ENCODE results near the gene RRP12.
"Not testable (repeated sequence)": the region's sequence is repeated elsewhere in the genome, so short reads cannot be mapped to it uniquely, and the experiment has no call there.

The RRP12 gene

DNA sequence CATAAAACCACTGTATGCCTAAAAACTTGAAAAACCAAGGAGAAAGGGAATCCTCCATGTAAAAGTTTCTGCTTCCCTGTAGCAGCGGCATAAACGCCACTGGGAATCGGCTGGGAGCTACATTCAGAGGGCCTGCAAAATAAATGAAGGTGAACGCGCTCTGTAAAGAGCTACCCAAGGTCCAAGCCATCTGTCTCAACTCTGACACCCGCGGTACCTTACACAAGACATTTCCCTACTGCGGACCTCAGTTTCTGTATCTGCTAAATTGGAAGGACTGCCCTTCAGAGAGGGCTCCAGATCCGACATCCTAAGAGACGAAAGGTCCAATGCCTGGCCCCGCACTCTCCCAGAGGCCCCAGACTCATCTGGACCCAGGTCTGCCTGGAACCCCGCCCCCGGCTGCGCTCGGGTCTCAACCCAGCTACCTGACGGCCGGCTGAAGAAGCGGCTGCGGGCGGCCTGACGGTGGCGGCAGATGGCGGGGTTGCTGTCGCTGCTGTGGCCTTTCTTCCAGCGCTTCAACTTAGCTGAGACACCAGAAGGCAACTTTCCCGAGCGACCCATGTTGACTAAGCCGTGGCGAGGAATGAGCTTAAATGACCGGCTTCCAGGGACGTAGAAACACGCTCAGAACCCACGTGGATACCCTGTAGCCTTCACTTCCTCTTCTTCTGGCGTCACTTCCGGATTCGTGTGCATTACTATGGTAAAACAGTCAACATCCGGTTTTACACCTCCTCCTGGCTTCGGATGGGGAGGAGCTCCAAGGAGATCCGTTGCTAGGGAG, at the start of gene RRP12:
Gene RRP12 (minus strand): TSS at position 676 of the 790 bp plus-strand sequence. CDS start 109 bp downstream, at position 567.
- DNase-seq = peak; percentile 99

- no peak for DNase-seq
Measured at GRCh38 chr10:97450828-97451227, 49.7 kb upstream of the RRP12 start.

- peak; percentile 98 for DNase-seq
Measured at GRCh38 chr10:97445722-97446639, 44.8 kb upstream of the RRP12 start, which contains the start of the genes EXOSC1 and ZDHHC16. Gene EXOSC1 (minus strand): TSS chr10:97446006. CDS start chr10:97445985, 21 bp downstream. Gene ZDHHC16 (plus strand): TSS chr10:97446175. CDS start chr10:97451676, 5,501 bp downstream.

GRCh38 chr10:97445357-97445721, 44.2 kb upstream of the RRP12 start:
- no peak for DNase-seq

DNA sequence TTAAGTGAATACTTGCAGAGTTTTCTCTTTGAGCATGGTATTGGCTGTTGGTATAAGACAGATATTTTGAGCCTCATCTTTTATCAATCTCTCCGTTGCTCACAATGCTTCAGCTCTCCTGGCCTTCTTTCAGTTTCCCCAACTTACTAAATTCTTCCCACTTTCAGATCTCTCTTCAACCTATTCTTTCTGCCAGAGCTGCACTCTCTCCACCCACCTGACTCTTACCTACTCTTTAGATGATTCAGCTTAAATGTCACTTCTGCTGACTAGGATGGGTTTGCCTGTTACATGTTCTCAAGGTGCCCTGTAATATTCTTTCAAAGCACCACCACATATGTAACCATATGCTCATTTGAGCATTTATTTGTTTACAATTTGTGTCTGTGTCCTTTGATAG, 43.1 kb upstream of the RRP12 start:
- DNase-seq = no peak

GRCh38 chr10:97442277-97442676, 41.1 kb upstream of the RRP12 start:
- DNase-seq = no peak

DNA sequence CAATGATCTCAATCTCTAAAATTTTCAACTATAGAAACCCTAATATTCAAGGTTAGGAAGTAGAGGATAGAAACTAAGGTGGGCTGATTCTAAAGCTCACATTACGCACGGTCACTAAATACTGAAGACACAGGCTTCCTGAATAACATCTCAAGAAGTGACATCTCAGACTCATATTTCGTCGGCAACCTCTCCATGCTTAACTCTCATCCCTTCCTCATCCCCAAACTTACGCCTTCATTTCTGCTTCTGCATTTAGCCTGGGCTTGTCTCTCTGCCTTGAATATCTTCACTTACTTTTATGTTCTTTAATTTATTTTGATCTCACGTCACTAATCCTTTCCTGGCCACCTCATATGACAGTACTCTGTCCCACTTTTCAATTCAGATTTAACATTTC, 34.1 kb upstream of the RRP12 start:
- no peak for DNase-seq

GRCh38 chr10:97434557-97434956, 33.4 kb upstream of the RRP12 start:
- DNase-seq = no peak

DNA sequence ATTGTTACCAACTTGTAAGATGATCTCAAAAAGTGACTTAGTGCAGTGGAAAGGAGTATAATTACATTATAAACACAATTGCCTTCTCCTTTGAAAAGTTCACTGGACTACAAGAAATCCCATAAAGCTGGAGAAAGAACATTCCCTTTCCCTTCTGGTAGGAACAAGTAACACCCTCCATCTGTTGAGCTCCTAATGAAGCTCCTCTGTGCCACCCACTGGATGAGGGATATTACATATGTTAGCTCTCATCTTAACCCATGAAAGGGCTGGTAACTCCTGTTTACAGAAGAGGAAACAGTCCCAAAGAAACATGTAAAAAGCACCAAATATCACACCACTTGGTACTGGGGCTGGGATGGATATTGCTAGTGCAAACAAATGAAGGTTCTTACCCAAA, 32.9 kb upstream of the RRP12 start:
- peak; percentile 28 for DNase-seq

GRCh38 chr10:97428572-97428981, 27.4 kb upstream of the RRP12 start:
- peak; percentile 30 for DNase-seq

DNA sequence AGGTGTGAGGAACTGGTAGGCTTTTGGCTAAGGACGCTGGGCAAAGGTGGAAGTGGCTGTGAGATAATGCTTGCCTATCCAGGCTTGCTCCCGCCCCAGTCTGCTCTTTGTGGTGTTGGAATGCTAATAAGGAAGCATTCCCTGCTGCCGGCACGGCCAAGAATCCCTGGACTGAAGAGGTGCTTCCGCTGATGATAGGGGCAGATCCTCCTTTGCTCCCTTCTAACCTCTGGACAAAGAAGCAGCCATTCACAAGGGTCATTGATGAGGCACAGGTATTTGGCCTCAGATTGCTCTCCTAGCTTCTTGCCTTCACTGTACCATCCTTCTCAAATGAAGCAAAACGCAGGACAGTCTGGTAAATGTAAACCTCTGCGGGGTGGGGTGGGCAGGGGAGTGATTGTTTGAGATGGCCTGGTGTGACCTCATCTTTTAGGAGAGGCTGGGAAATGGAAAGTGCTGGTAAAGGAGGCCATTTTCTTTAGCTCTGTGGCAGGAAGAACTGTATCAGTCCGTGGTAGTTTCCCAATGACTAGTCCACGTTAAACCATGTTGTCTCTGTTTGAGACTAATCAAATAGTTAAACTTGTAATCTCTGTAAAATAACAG, 26.5 kb upstream of the RRP12 start:
- peak; percentile 32 for DNase-seq

DNA sequence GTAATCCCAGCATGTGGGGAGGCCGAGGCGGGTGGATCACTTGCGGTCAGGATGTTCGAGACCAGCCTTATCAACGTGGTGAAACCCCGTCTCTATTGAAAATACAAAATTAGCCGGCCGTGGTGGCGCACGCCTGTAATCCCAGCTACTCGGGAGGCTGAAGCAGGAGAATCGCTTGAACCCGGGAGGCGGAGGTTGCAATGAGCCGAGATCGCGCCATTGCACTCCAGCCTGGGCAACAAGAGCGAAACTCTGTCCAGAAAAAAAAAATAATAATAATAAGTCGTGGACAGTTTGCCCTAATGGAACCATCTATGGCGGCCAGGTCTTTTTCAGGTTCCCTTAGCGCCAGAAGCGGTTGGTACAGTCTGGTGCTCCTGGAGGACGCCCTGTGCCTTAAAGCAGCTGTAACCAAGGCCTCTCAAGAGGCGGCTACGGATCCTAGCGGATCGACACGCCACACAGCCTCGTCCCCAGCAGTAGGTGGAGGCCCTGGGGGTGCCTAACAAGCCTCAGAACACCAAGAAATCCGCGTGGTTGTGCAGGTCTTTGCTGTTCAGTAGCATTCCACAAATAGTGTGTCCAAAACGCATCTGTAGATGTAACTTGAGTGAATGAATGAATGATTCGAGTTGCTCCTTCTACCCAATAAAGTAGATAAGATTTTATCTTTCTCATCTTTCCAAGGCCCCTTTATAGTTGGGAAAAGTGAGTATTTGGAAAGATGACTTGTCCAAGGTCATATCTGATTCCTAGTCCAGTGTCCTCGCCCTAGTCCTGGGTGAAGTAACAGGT, 25.8 kb upstream of the RRP12 start:
- DNase-seq = peak; percentile 42

- peak; percentile 97 for DNase-seq
Measured at GRCh38 chr10:97425964-97426775, 25.0 kb upstream of the RRP12 start, which contains the start of gene PGAM1. Gene PGAM1 (plus strand): TSS chr10:97426191. CDS start chr10:97426308, 117 bp downstream.

- DNase-seq = peak; percentile 48
Measured at GRCh38 chr10:97423757-97424098, 22.6 kb upstream of the RRP12 start.

DNA sequence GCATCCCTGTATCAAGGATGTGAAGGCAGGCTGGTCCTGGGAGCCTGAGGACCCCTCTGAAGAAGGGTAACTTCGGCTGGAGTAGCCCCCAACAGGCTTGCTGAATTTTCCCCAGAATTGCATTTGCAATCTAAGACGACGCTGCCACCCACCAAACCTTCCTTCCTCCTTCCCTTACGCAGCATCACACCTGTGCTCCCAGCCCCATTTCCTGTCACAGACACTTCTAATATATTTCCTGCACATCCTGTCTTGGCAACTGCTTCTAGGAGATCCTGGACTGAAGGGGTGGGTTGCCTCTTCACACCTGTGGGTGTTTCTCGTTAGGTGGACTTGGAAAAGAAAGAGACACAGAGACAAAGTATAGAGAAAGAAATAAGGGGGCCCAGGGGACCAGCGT, 15.4 kb upstream of the RRP12 start:
- DNase-seq = no peak

DNA sequence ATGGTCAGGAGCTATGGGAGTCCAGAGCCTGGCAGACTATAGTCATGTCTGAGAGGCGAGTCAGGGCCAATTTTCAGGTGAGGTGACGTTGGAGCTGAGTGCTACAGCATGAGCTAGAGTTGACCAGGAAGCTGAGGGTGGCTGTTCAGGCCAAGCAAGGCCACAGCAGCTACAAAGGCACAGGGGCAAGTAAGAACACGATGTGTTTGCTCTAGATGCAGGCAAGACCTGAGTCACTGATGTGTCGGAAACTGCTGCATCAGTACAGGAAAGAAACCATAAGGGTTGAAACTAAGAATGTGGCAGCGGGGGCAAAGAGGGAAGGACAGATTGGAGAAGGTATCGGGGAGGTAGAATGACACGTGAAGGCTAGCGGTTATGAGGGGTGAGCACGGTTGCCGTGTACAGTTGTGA, 11.8 kb upstream of the RRP12 start:
- no peak for DNase-seq

DNA sequence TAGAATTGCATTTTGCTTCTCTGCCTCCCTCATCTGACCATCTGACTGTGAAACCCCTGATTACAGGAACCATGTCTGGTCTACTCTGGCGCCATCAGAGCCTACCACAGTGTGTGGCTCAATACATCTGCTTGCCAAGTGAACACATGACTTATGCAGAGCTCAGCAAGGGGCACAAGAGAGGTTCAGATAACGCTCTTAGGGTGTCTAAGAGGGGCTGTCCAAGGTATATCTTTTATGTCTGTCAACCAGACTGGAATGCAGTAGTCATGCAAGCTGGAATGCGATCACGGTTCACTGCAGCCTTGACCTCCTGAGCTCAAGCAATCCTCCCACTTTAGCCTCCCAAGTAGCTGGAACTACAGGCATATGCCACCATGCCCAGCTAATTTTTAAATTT, 10.3 kb upstream of the RRP12 start:
- peak; percentile 54 for DNase-seq

GRCh38 chr10:97408496-97408992, 7.4 kb upstream of the RRP12 start:
- DNase-seq = no peak

DNA sequence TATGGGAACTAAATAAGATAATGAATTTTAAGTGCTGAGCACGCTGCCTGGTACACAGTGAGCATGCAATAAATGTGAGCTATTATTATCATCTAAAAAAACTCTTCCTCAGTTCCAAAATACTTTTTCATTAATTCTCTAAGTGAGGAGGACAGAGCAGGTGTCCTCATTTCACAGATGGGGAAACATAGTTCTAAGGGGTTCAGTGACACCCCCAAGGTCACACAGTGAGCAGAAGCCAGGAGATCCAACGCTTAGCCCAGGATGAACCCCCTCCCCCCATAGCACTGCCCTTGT, 6.8 kb upstream of the RRP12 start:
- no peak for DNase-seq

- DNase-seq = peak; percentile 94
Measured at GRCh38 chr10:97407211-97407951, 6.2 kb upstream of the RRP12 start.

DNA sequence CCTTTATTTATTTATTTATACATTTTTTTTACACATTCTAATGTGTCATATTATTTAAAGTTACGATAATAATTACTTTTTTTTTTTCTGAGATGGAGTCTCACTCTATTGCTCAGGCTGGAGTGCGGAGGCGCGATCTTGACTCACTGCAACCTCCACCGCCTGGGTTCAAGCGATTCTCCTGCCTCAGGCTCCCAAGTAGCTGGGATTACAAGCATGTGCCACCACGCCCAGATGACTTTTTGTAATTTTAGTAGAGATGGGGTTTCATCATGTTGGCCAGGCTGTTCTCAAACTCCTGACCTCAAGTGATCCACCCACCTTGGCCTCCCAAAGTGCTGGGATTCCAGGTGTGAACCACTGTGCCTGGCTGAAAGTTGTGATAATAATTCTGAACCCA, 5.3 kb upstream of the RRP12 start:
- not testable (repeated sequence) for DNase-seq

Measured in hematopoietic multipotent progenitor cell treated with erythropoietin and hydrocortisone succinate and interleukin-3 and kit ligand, for 4 days (in vitro differentiated cells).